Osteoblast (primary cell): Measurements from ENCODE around the gene EHHADH. TPM values are rescaled to one million over a fixed set of nuclear protein-coding genes. Genes with fewer than 3 reads are reported as not detected.
A peak's percentile ranks its signal among the peaks of the same experiment; 100 is the strongest.

Experiments
- DNase-seq: peaks from one replicate; pipeline ENCODE4 v3.0.0; 2011; ENCODE audit warnings: low spot score, mixed read lengths; ENCODE audit not compliant: insufficient read length; ENCODE audit errors: missing footprints
- H2AFZ ChIP-seq: 2 replicates; pipeline ENCODE4 v1.6.0; 2011; ENCODE audit warnings: mild to moderate bottlenecking, low read length
- H3K27ac ChIP-seq: 2 replicates; pipeline ENCODE4 v1.5.1; 2011; ENCODE audit warnings: mild to moderate bottlenecking, low read depth, low read length, moderate library complexity
- H3K27me3 ChIP-seq: 2 replicates; pipeline ENCODE4 v1.6.0; 2012; ENCODE audit warnings: mild to moderate bottlenecking, control low read depth, inconsistent platforms, low read length, moderate library complexity; ENCODE audit not compliant: insufficient read depth
- H3K36me3 ChIP-seq: 2 replicates; pipeline ENCODE4 v1.5.1; 2011; ENCODE audit warnings: mild to moderate bottlenecking, low read length, control low read depth, moderate library complexity; ENCODE audit not compliant: insufficient read depth
- H3K4me1 ChIP-seq: 2 replicates; pipeline ENCODE4 v1.5.1; 2011; ENCODE audit warnings: mild to moderate bottlenecking, low read length, control low read depth, moderate library complexity; ENCODE audit not compliant: insufficient read depth
- H3K4me2 ChIP-seq: 2 replicates; pipeline ENCODE4 v1.6.0; 2011; ENCODE audit warnings: mild to moderate bottlenecking, low read length; ENCODE audit not compliant: insufficient read depth
- H3K4me3 ChIP-seq: fragments of 200-600 bp; sonication (generic); 3 replicates; pipeline ENCODE4 v1.5.1; 2012; ENCODE audit warnings: mild to moderate bottlenecking, low read length, inconsistent platforms; ENCODE audit not compliant: insufficient read depth
- H3K79me2 ChIP-seq: 2 replicates; pipeline ENCODE4 v1.6.0; 2012; ENCODE audit warnings: mild to moderate bottlenecking, low read length, control low read depth, inconsistent platforms; ENCODE audit not compliant: insufficient read depth
- H3K9me3 ChIP-seq: 2 replicates; pipeline ENCODE4 v1.5.1; 2011; ENCODE audit warnings: low read depth, low read length, control low read depth
- H4K20me1 ChIP-seq: 2 replicates; pipeline ENCODE4 v1.6.0; 2012; ENCODE audit warnings: mild to moderate bottlenecking, low read length, control low read depth; ENCODE audit not compliant: insufficient read depth
- CTCF ChIP-seq: IDR thresholded peaks from 2 replicates; pipeline ENCODE4 v1.5.1; 2011; ENCODE audit warnings: mild to moderate bottlenecking, low read depth, low read length, moderate library complexity; ENCODE audit errors: extremely low read depth
- total RNA-seq: library from RNA; depleted of rRNA; stranded (reverse); fragments of >200 nt; gene quantifications from 2 replicates; pipeline ENCODE4 v1.2.3, GENCODE V29; 2012

The EHHADH gene
- total RNA-seq, 1 donor, result 4.0 TPM

- Histone ChIP-seq H4K20me1 (no peaks in the 10 kb centered on the region), H2AFZ (no peak overlapping the region), H3K27me3 (no peaks in the 10 kb centered on the region), H3K4me2 (no peak overlapping the region), H3K9me3 (no peaks in the 10 kb centered on the region), H3K79me2 (peaks cover 2% of the 10 kb centered on the region), H3K4me1 (no peaks in the 10 kb centered on the region), H3K36me3 (no peaks in the 10 kb centered on the region), H3K4me3 (no peak overlapping the region), H3K27ac (no peak overlapping the region)
- no peak for DNase-seq
- TF ChIP-seq CTCF, result no peak
Observed at GRCh38 chr3:185290266-185290665, 36.4 kb upstream of the EHHADH start.

- no peaks in the 10 kb centered on the region for H3K27me3 ChIP-seq
- peak; percentile 69 for DNase-seq
- H3K27ac ChIP-seq, result peak overlapping the region; percentile 80
- H3K4me3 ChIP-seq, result peak overlapping the region; percentile 83
- H2AFZ ChIP-seq, result peak overlapping the region; percentile 92
- no peaks in the 10 kb centered on the region for H3K36me3 ChIP-seq
- peaks cover 20% of the 10 kb centered on the region for H3K79me2 ChIP-seq
- TF ChIP-seq CTCF, result no peak
- no peaks in the 10 kb centered on the region for H4K20me1 ChIP-seq
- peaks cover 12% of the 10 kb centered on the region for H3K4me1 ChIP-seq
- H3K9me3 ChIP-seq, result no peaks in the 10 kb centered on the region
- peak overlapping the region; percentile 82 for H3K4me2 ChIP-seq
Observed at GRCh38 chr3:185283374-185283935, 29.6 kb upstream of the EHHADH start.

DNA sequence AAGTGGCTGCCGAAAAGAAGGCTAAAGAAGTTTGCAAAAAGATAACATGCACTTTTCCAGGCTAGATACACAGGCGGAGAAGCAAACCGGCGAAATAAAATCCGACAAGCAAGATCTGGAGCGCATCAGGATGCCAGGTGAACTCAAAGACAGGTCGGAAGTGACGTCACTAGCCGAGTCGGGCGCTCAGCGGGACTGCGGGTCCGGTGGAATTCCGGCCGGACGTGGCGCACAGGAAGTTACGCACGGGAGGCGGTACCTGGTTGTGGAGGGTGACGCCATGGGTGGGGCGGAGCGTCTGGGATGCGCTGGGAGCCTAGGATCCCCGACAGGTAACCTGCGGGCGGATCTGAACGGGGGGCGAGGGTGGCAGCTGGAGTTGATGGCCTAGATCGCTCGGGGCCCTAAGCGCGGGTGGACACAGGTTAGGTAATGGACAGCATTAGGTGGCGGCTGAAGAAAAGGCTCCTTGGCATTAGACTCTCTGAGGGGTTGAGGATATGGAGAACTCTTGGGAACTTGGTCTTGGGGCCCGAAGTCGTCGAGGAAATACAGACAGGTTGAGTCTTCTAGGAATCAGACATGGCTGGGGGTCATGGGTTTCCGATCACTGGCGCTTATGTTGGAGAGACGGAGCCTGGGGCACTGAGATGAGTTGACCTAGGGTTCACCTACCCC is 29.0 kb upstream of the EHHADH start:
- Histone ChIP-seq H3K27ac (peak overlapping the region; percentile 80), H4K20me1 (no peaks in the 10 kb centered on the region), H2AFZ (peak overlapping the region; percentile 92), H3K4me1 (peaks cover 12% of the 10 kb centered on the region), H3K4me3 (peak overlapping the region; percentile 83), H3K9me3 (no peaks in the 10 kb centered on the region), H3K27me3 (no peaks in the 10 kb centered on the region), H3K36me3 (no peaks in the 10 kb centered on the region), H3K79me2 (peaks cover 20% of the 10 kb centered on the region), H3K4me2 (peak overlapping the region; percentile 82)
- DNase-seq, result peak; percentile 97
- no peak for TF ChIP-seq CTCF

- Histone ChIP-seq H3K36me3 (no peaks in the 10 kb centered on the region), H3K4me1 (peaks cover 12% of the 10 kb centered on the region), H3K79me2 (peaks cover 20% of the 10 kb centered on the region), H3K9me3 (no peaks in the 10 kb centered on the region), H3K4me2 (peak overlapping the region; percentile 33), H3K27ac (no peak overlapping the region), H4K20me1 (no peaks in the 10 kb centered on the region), H3K27me3 (no peaks in the 10 kb centered on the region), H2AFZ (no peak overlapping the region), H3K4me3 (no peak overlapping the region)
- peak; percentile 74 for TF ChIP-seq CTCF
- DNase-seq, result peak; percentile 77
Observed at GRCh38 chr3:185280572-185281365, 26.9 kb upstream of the EHHADH start.
